ENCODE data around the gene NOL4L. TPM values are rescaled to one million over a fixed set of nuclear protein-coding genes. Genes with fewer than 3 reads are reported as not detected.

NOL4L gene
- total RNA-seq, 1 experiment from 2014 or later: 1.4 TPM

DNA sequence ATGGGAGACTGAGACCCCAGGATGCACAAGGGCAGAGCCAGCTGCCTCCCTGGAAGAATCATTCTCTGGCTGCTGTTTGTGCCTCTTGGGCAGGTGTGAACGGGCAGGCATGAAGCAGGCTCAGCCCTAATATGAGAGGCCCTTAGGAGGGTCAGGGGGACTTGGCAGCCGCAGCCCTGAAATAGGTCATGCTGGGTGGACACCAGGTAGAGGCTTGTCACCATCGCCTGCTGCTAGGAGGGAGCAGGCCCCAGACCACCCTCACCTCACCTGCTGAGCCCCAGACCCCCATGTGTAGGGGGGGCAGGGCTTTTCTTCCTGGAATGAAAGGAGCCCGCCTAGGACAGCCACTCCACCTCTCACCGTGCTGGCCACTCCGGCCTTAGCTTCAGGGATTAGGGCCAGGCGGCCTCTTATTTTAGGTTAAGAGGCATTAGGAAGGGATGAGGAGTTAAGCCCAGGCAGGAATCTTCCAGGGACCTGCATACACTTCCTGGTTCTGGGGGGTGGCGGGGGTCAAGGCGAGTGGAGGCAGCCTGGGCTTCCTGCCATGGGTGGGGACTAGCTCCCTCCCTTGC lies 134.6 kb downstream of the NOL4L start:
- TF ChIP-seq, protein P1, sequence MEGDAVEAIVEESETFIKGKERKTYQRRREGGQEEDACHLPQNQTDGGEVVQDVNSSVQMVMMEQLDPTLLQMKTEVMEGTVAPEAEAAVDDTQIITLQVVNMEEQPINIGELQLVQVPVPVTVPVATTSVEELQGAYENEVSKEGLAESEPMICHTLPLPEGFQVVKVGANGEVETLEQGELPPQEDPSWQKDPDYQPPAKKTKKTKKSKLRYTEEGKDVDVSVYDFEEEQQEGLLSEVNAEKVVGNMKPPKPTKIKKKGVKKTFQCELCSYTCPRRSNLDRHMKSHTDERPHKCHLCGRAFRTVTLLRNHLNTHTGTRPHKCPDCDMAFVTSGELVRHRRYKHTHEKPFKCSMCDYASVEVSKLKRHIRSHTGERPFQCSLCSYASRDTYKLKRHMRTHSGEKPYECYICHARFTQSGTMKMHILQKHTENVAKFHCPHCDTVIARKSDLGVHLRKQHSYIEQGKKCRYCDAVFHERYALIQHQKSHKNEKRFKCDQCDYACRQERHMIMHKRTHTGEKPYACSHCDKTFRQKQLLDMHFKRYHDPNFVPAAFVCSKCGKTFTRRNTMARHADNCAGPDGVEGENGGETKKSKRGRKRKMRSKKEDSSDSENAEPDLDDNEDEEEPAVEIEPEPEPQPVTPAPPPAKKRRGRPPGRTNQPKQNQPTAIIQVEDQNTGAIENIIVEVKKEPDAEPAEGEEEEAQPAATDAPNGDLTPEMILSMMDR (conservative IDR thresholded peaks at IDR 0.05; ENCODE audit: low read depth, low read length): no peak
- no peak for TF ChIP-seq EZH2 (IDR thresholded peaks at IDR 0.05; ENCODE audit: borderline replicate concordance, low read depth, low read length, poor library complexity, severe bottlenecking)
- Histone ChIP-seq H3K27me3 (replicated peaks; ENCODE audit: insufficient read depth, low read depth, low read length, poor library complexity) (no peaks in the 10 kb centered on the region), H3K36me3 (ENCODE audit: insufficient read depth, low read length, poor library complexity, severe bottlenecking) (no peaks in the 10 kb centered on the region), H3K4me1 (ENCODE audit: insufficient read depth, low read length, poor library complexity, severe bottlenecking) (no peaks in the 10 kb centered on the region), H3K27ac (ENCODE audit: low read depth, low read length, poor library complexity, severe bottlenecking) (no peak overlapping the region), H3K4me3 (ENCODE audit: low read depth, low read length, poor library complexity, severe bottlenecking) (no peak overlapping the region), H3K9me3 (ENCODE audit: low read depth, low read length, poor library complexity, severe bottlenecking) (no peaks in the 10 kb centered on the region)
- no peak for DNase-seq (ENCODE audit: low spot score)
- ChIA-PET CTCF (no interaction called here), POLR2A (ENCODE audit: low non-redundant PET) (no interaction called here)
- intact Hi-C loops (cut with micrococcal nuclease; ENCODE audit: unreplicated experiment): no loop called here
- no TSS peak for BruUV-seq (replicated peaks)

DNA sequence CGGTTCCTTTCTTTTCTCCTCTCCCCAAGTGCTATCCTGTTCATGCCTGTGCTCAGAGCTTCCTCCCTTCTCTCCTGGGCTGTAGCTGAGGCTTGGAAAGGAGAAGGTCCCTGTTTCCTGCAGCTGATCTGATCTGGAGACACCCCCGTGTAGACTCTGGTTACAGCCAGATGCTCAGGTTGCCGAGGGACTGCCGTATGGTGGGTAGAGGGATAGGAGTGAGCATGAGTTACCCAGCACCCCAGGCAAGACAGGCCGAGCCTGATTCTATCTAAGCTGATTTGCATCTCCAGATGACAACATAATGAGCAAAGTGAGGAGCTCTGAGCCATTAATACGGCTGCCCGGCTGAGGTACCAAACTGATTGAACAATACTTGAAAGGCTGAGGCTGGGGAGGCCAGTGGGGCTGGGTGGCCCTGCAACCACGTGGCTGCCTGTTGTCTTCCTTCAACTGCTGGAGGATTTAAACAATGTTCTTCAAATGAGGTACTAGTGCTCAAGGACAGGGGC lies 135.2 kb downstream of the NOL4L start:
- no peaks in the 10 kb centered on the region for H3K4me1 ChIP-seq (ENCODE audit: insufficient read depth, low read length, poor library complexity, severe bottlenecking)
- CTCF ChIA-PET: no interaction called here
- H3K9me3 ChIP-seq (ENCODE audit: low read depth, low read length, poor library complexity, severe bottlenecking): no peaks in the 10 kb centered on the region
- no TSS peak for BruUV-seq (replicated peaks)
- DNase-seq (ENCODE audit: low spot score): no peak
- intact Hi-C loops (cut with micrococcal nuclease; ENCODE audit: unreplicated experiment): no loop called here
- no peaks in the 10 kb centered on the region for H3K36me3 ChIP-seq (ENCODE audit: insufficient read depth, low read length, poor library complexity, severe bottlenecking)
- no peak overlapping the region for H3K4me3 ChIP-seq (ENCODE audit: low read depth, low read length, poor library complexity, severe bottlenecking)
- no peak overlapping the region for H3K27ac ChIP-seq (ENCODE audit: low read depth, low read length, poor library complexity, severe bottlenecking)
- POLR2A ChIA-PET (ENCODE audit: low non-redundant PET): no interaction called here
- TF ChIP-seq, protein P1 (conservative IDR thresholded peaks at IDR 0.05; ENCODE audit: low read depth, low read length): no peak
- no peaks in the 10 kb centered on the region for H3K27me3 ChIP-seq (replicated peaks; ENCODE audit: insufficient read depth, low read depth, low read length, poor library complexity)

DNA sequence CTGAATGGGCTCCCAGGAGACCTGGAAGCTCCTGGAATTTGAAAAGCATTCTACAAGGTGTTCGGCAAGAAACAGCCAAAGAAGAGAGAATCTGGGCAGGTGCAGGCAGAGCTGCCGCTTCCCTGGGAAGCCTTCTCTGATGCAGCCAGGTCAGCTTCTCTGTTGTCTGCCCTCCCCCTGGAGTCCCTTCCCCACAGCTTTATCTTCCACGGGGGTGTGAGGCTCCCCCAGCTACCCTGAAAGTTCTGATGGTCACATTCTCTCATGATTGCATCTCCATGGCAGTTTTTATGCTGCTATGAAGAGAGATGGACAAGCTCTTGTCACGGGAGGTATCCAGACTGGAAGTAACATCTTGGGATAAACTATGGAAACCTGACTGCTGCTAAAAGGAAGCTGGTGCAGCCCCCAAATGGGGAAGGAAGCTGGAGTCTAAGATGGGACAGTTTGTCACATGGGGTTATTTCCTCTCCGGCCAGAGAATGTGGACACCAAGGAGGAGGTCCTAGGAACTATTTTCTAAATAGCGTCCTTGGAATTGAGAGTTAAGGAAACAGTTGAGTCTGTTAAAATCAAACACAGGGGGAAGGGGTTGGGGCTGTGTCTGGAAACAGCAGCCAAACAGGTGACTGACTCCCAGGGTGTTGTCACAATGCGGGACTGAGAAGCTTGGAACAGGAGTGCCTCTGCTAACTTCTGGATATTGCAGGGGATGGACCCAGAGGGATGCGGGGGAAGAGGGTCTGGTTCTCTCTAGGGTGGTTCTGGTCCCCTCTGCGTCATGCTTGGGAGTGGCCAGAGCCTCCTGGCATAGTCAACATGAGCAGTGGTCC lies 135.9 kb downstream of the NOL4L start:
- intact Hi-C loops (cut with micrococcal nuclease; ENCODE audit: unreplicated experiment): no loop called here
- H3K36me3 ChIP-seq (ENCODE audit: insufficient read depth, low read length, poor library complexity, severe bottlenecking): no peaks in the 10 kb centered on the region
- H3K27me3 ChIP-seq (replicated peaks; ENCODE audit: insufficient read depth, low read depth, low read length, poor library complexity): no peaks in the 10 kb centered on the region
- H3K4me3 ChIP-seq (ENCODE audit: low read depth, low read length, poor library complexity, severe bottlenecking): no peak overlapping the region
- no TSS peak for BruUV-seq (replicated peaks)
- H3K27ac ChIP-seq (ENCODE audit: low read depth, low read length, poor library complexity, severe bottlenecking): no peak overlapping the region
- ChIA-PET POLR2A (ENCODE audit: low non-redundant PET) (no interaction called here), CTCF (no interaction called here)
- H3K4me1 ChIP-seq (ENCODE audit: insufficient read depth, low read length, poor library complexity, severe bottlenecking): no peaks in the 10 kb centered on the region
- no peak for TF ChIP-seq EZH2 (IDR thresholded peaks at IDR 0.05; ENCODE audit: borderline replicate concordance, low read depth, low read length, poor library complexity, severe bottlenecking)
- TF ChIP-seq, protein P1 (conservative IDR thresholded peaks at IDR 0.05; ENCODE audit: low read depth, low read length): no peak
- no peak for DNase-seq (ENCODE audit: low spot score)
- H3K9me3 ChIP-seq (ENCODE audit: low read depth, low read length, poor library complexity, severe bottlenecking): no peaks in the 10 kb centered on the region

All from A673 (cell line).